HG03095 (cell line): Measurements from ENCODE around the gene STX11.

Experiments
- ATAC-seq: cut with Tn5 transposase; IDR thresholded peaks from one replicate; pipeline ENCODE4 v1.9.1; 2021; ENCODE audit warnings: moderate library complexity; ENCODE audit not compliant: unreplicated experiment

The STX11 gene

DNA sequence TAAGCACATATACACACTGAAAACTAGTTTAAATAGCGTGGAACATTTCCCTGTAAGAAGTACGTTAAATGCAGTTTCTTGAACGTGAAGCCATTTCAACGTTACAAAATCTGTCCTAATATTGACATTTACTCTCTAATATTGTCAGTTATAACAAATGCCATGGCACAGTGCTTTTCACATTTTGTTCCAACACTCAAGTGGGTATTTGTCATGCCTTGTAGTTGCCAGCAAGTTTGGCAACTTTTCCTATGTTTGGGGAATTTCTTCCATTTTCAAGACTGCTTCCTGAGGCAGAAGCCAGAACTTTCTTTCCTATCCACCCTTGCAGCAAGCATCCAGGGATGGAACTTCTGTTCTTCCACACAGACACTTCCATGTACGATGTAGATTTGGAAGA lies 63.0 kb downstream of the STX11 start:
- no peak for ATAC-seq

DNA sequence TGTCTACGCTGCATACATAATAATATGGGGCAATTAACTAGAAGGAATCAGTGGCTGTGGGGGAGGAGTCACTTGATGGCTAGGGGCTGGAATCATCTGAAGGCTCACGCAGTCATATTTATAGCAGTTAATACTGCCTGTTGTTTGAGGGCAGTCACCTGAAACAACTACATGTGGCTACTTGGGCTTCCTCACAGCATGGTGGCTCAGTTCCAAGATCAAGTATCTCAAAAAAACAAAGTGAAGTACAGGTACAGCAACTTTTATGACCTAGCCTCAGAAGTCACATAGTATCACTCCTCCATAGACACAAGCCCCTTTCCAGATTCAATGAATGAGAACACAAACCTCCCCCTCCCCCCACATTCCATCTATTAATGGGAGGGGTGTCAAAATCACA lies 63.7 kb downstream of the STX11 start:
- no peak for ATAC-seq

DNA sequence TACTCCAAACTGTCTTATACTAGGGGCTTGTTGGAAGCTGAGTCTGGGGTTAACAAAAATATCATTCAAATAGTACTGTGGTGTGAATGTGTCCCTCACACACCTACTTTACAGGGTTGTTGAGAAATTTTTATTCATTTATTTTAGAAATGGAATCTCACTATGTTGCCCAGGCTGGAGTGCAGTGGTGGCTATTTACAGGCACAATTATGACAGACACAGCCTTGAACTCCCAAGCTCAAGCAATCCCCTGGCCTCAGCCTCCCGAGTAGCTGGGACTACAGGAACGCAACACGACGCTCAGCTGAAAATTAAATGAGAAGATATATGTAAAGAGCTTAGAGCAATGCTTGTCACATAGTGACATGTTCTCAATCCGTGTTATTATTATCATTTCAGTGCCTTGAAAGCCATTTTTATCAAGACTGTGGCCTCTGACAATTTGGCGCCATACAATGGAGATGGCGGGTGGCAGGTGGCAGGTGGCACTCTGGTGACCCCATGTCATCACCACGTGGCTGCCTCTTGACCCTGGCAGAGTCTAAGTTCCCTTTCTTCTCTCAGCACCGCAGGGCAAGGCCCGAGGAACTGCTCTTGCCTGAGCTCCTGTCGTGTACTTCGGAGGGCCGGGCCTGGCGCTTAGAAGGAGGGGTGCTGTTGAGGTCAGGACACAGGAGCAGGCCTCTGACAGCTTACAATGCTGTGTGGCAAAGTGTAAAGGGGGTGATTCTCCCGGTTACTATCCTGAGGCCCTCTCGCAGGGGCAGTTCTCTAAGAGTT lies 64.5 kb downstream of the STX11 start:
- no peak for ATAC-seq

DNA sequence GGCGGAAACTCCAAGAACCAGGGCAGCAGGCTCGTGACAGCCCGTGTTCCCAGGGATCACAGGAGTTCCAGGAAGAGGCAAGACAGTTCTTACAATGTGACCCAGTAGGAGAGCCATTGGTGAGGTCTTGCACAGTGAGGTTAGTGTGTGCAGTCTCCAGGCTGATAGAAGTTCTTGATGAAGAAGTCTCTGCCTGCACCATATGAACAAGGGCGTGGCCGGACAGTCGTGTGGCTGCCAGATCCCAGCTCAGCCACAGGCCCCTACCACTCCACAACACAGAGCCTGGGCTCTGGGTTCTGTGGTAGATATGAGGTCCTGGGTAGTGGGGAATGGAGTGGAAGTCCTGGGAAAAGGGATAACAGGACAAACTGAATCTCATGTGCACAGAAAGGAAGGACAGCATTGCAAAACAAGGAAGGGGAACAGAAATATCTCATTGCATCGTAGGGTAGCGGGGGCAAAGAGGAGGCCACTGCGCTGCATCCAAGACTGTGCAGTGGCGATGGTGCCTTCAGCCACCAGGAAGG lies 65.2 kb downstream of the STX11 start:
- ATAC-seq = peak; percentile 8

DNA sequence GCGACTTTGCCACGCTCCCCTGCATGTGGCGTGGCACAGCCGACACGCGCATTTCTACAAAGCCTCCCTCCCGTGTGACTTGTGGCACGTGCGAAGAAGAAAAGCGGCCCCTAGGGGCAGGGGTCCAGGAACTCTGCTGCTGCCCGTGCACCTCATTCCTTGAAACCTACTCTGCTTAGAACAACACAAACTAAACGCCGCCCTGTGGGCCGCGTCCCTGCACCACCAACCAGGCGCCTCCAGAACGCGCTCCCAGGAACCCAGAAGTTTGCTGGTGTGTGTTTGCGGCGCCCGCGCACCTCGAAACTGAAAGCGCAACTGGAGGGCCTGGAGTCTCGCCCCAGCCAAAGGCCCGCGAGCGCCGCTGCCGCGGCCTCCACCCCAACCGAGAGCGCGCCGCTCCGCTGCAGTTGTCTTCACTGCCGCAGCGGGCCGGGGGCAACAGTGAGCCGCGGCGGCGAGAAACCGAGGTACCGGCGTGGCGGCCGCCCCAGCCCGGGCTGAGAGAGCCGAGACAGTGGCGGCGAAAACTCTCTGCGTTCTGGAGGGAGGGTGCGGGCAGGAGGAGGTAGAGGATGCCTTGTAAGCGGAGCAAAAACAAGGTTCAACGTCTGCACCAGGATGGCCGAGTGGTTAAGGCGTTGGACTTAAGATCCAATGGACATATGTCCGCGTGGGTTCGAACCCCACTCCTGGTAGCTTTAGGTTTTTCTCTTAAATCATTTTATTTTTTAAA lies 65.8 kb downstream of the STX11 start:
- ATAC-seq = peak; percentile 90

DNA sequence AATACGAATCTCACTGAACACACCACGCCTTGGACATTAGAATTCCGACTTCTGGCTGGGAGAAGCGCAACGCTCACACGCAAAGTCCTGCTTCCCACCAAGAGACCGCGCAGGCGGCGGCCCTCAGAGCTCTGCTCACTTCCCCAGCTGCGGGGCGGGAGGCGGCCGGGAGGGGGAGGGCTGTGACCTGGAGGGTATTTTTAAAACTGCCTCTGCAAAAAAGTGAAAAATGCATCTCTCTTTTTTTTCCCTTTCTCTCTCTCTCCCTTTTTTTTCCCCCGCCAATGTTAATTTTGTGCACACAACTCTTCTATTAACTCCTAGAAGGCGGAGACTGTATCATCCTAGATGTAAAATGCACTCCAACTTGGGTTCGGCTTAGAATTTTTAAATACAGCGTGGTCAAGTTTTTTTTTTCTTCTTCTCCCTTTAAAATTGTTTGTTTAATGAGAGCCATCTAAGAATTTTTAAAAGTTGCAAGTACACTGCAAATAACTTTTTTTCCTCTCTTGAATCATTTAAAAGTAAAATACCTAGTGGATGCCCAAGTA lies 66.4 kb downstream of the STX11 start:
- peak; percentile 43 for ATAC-seq

DNA sequence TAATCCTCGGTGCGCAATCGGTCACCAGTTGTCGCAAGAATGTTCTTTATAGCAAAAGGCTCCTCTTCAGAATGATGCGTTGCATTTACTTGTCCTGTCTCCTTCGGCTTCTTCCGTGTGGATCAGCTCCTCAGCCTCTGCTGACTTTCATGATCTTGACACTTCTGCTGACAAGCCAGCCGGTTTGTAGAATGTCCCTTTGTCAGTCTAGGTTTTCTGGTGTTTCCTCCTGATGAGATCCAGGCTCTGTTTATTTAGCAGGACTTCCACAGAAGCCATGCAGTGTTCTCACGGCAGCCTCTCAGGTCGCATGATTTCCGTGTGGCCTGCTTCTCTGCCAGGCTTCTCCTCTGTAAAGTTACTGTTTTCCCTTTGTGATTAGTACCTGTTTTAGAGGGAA lies 66.9 kb downstream of the STX11 start:
- ATAC-seq = no peak

DNA sequence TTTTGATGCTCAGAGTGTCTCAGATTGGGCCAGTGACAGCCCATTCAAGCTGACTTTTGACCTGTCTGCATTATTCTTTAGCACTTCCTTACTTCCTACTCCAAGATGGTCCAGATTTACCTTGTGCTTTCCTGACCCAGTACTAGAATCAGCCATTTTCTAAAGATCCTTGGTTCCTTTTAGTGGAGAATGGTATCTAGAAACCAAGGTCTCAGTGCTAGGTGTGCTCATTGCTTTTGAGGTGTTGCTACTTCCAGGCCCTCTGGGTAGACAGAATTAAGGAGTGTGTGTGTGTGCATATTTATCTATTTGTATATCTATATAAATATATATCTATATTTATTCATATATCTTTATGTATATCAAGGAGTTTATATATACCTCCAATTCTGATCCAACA lies 67.5 kb downstream of the STX11 start:
- no peak for ATAC-seq

DNA sequence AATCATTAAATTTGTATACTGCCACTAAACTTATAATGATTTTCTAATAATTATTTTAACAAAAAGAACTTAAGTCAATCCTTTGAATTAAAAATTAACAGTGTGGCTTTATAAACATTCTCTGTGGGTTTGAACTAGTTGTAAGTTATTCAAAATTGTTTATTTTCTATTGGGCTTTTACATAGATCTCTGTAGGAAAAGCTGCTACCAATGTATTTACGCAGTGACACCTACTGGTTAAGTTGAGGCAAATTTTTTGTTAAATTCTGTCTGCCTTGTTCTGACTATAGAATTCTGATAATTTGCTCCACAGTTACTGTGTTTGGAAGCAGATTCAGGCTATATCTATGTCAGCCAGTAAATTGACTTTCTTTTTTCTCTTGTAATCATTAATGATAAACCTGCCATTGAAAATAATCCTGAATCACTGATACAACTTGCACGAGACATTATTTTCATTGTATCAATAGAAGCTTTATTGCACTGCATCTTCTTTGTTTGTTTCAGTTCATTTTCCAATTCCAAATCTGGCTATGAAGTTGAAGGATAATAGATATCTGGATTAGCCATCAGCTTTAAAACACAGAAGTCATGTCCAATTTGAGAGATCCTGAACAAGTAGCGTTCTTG lies 68.9 kb downstream of the STX11 start:
- no peak for ATAC-seq

DNA sequence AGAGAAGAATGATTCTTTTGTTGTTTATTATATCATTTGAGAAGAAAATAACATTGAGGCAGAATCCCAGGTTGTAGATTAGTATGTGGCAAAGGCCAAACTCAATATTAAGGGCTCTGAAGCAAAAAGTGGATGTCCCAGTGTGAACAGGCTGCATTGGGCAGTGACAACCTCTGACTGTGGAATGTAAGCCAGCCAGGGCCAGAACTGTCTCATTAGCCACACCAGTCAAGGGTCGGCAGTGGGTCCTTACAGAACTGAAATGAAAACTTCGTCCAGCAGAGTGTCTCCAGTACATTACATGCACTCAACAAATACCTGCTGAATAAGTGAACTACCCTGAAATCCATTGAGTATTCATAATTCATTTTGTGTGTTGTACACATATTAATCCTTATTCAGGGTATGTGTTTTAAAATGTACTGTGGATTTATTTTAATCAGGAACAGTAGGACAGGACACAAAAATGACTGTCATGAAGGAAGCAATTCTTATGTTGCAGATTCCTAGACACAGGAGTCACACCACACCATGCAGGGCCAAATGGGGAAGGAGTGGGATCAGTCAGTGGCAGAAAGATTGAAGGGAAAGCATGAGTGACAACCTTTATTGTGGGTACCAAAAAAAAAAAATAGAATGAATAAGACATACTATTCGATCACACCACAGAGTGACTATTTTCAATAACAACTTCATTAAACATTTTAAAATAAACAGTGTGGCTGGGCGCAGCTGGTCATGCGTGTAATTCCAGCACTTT lies 69.9 kb downstream of the STX11 start:
- ATAC-seq = no peak

DNA sequence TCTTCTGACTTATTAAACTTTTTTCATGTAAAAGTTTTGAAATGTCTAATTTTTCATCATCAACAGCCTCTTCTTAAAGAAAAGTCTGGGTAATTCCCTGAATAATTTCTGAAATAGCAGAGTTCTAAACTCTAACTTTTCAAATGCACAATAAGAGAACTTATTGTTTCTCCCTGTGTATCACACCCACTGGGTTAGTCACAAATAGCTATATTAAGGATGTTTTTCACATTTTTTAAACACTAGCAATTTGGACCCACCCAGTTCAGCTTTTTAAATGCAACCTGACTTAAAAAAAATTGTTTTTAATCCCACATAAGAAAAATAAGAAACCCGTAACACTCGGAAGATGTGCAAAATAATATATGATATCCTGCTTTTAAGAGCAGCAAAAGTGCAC lies 73.4 kb downstream of the STX11 start:
- no peak for ATAC-seq

DNA sequence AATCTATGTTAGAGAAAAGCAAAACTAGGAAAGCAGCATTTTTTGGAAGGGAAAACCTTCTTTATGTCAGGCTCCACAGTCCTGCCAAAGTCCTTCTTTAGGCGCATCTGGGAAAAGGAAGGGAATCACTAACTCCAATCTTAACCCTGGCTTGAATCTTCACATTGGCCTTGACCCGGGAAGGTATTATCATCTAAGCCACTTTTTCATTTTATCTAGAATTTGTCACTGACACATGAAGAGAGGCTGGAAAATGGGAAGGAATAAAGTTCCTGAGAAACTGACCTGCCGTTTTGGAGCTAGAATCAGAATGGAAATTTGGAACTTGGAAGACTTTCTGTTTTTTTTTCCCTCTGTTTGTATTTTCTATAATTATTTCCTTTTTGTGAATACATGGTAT lies 81.4 kb downstream of the STX11 start:
- ATAC-seq = no peak

DNA sequence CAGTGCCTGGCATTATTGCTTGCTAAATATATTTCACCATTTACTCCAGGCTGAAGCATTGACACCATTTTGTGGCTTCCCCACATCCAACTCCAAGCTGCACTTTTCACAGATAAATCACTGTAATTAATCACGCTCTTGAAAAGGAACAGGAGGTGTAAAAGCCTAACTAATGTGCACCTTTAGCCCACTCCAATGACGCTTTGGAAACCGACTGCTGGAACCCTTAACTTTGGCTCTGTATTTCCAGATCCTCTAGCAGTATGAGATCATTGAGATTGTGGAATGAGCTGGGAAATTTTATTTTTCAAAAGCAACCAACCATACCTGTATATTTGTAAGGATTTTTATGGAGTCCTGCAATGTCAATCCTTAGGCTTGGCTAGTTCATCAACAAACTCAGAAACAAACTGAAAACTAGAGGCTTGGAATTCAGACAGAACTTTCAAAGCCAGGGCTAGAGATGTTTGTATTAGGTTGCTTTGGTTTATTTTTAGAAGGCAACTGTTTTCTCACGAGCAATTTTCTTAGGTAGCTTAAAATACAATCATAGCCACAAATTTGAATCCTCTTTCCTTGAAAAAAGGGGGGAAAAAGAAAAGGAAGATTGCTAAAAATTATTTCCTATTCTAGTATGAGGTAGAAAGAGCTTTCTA lies 82.0 kb downstream of the STX11 start:
- no peak for ATAC-seq

DNA sequence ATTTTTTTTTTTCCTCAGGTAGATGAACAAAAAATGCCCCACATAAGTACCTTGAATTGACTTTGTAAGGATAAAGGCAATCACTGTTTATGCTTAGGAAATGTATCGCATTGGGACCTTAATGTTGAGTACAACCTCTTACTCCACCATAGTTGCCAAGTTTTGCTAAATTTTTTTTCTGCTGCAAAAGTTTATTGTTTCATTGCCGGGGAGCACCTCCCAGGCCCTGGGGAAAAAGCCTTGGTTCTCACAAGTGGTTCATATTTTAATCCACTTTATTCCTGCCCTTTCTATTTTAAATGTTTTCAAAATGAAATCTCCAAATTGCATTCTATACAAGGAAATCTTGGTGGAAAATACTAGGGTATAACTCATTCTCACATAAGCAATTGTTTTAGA lies 82.5 kb downstream of the STX11 start:
- ATAC-seq = no peak

DNA sequence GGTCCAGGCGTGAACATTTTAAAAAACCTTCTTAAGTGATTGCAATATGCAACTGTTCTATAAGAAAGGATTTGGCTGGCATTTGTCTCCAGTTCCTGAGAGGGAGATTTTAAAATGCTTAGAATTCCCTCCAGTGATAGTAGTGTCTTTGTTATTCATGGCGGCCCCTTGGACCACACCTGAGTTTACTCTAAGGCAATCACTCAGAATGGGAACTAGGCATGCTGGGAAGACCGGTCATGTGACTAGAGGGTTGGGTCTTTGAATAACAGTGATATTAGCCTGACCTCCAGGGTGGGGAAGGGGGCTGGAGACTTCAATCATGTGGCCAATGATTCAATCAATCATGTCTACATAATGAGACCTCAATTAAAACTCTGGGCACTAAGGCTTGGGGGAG lies 84.1 kb downstream of the STX11 start:
- no peak for ATAC-seq

DNA sequence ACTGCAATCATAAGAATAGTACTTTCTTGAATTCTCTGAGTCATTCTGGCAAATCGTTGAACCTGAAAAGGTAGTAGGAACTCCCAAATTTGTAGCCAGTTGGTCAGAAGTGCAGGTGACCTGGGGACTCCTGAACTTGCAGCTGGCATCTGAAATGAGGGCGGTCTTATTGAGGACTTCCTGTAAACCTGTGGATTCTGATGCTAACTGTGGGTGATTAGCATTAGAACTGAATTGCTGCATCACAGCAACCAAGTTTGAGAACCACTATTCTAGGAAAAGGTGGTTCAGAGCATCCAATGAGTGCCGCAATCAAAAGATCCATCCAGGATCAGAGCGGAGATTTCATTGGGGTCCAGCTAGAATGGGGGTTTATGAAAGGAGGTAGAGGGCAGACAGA lies 84.6 kb downstream of the STX11 start:
- no peak for ATAC-seq
